Endothelial cell of umbilical vein (primary cell): ENCODE results near the gene LPP. TPM values are rescaled to one million over a fixed set of nuclear protein-coding genes. Genes with fewer than 3 reads are reported as not detected.

Source experiments
- BruUV-seq: library from RNA; stranded (reverse); fragments of 400-500 nt; replicated peaks from 2 replicates; lab custom pipeline; 2021; lab: Mats Ljungman, UMichigan
- CTCF ChIA-PET: fragments of 300-600, 350-600 bp; sonication (Branson Sonifier 250); formaldehyde crosslinking; loops from one replicate; lab custom pipeline; 2021; ENCODE audit warnings: antibody characterized with exemption, inconsistent platforms; lab: Charles Lee
- POLR2A ChIA-PET: fragments of 300-600, 350-600 bp; sonication (Branson Sonifier 250); formaldehyde crosslinking; loops from one replicate; lab custom pipeline; 2021; ENCODE audit warnings: antibody characterized with exemption, inconsistent platforms; lab: Charles Lee
- DNase-seq: peaks from one replicate; pipeline ENCODE4 v3.0.0-alpha.2; 2011; ENCODE audit warnings: low read depth, low spot score
- FAIRE-seq: peaks from 2 replicates; lab custom pipeline; 2011; peaks lifted over from hg19 to GRCh38; lab: Jason Lieb, UNC
- H2AFZ ChIP-seq: 2 replicates; pipeline ENCODE4 v1.6.0; 2012; ENCODE audit warnings: low read depth, low read length, control low read depth, inconsistent platforms
- H3K27ac ChIP-seq: 2 replicates; pipeline ENCODE4 v1.5.1; 2011; ENCODE audit warnings: low read depth, mild to moderate bottlenecking, control low read depth, low read length, moderate library complexity; ENCODE audit not compliant: insufficient read depth
- H3K27me3 ChIP-seq, 2 experiments: 2 replicates each; pipeline versions ENCODE4 v1.6.0 to v1.6.1; 2011; ENCODE audit warnings: low read length in 2 of 2, mixed read lengths in 1 of 2; ENCODE audit not compliant: control insufficient read depth in 2 of 2, insufficient read depth in 2 of 2
- H3K36me3 ChIP-seq, 2 experiments: 2 replicates in 1 of 2; 3 replicates in 1 of 2; pipeline ENCODE4 v1.5.1; 2011; ENCODE audit warnings: low read length in 2 of 2, mild to moderate bottlenecking in 1 of 2, moderate library complexity in 1 of 2; ENCODE audit not compliant: control insufficient read depth in 2 of 2, insufficient read depth in 2 of 2; ENCODE audit errors: extremely low read depth in 1 of 2
- H3K4me1 ChIP-seq: 3 replicates; pipeline ENCODE4 v1.5.1; 2011; ENCODE audit warnings: mild to moderate bottlenecking, low read length; ENCODE audit not compliant: control insufficient read depth, insufficient read depth; ENCODE audit errors: extremely low read depth
- H3K4me2 ChIP-seq: 2 replicates; pipeline ENCODE4 v1.6.1; 2011; ENCODE audit warnings: low read length, control low read depth, mixed read lengths; ENCODE audit not compliant: insufficient read depth
- H3K4me3 ChIP-seq, 3 experiments: fragments of 200-600 bp in 1 of 3; sonication (generic), shearing (Covaris generic) in 1 of 3; replicated peaks in 1 of 3; 2 replicates each; pipeline ENCODE4 v1.5.1; 2011 to 2016; ENCODE audit warnings: control low read depth in 3 of 3, low read length in 3 of 3, mild to moderate bottlenecking in 2 of 3, inconsistent platforms in 1 of 3, low read depth in 1 of 3, moderate library complexity in 1 of 3; ENCODE audit not compliant: insufficient read depth in 1 of 3
- H3K79me2 ChIP-seq: 2 replicates; pipeline ENCODE4 v1.6.0; 2012; ENCODE audit warnings: low read length, inconsistent platforms; ENCODE audit not compliant: control insufficient read depth, insufficient read depth
- H3K9ac ChIP-seq: replicated peaks from 2 replicates; pipeline ENCODE3; 2011; ENCODE audit warnings: low read length, control low read depth; ENCODE audit not compliant: insufficient read depth; ENCODE audit errors: extremely low read depth
- H3K9me1 ChIP-seq: replicated peaks from 3 replicates; pipeline ENCODE4 v1.6.0; 2011; ENCODE audit warnings: mild to moderate bottlenecking, low read length; ENCODE audit not compliant: control insufficient read depth, insufficient read depth; ENCODE audit errors: extremely low read depth
- H3K9me3 ChIP-seq: replicated peaks from 2 replicates; pipeline ENCODE4 v1.5.1; 2012; ENCODE audit warnings: low read length, inconsistent platforms; ENCODE audit not compliant: control insufficient read depth, insufficient read depth
- H4K20me1 ChIP-seq: replicated peaks from 2 replicates; pipeline ENCODE3; 2011; ENCODE audit warnings: mild to moderate bottlenecking, low read length; ENCODE audit not compliant: control insufficient read depth, insufficient read depth; ENCODE audit errors: extremely low read depth
- CTCF ChIP-seq, 2 donors: IDR thresholded peaks; 1 replicate in 1 of 2; 2 replicates in 1 of 2; pipeline ENCODE4 v1.5.1; 2011; ENCODE audit warnings: low read length in 2 of 2, mild to moderate bottlenecking in 2 of 2, moderate library complexity in 2 of 2, control low read depth in 1 of 2, inconsistent platforms in 1 of 2, low read depth in 1 of 2; ENCODE audit not compliant: insufficient read depth in 1 of 2; ENCODE audit errors: extremely low read depth in 1 of 2
- EZH2 ChIP-seq: IDR thresholded peaks from 2 replicates; pipeline ENCODE4 v1.6.1; 2012; ENCODE audit warnings: borderline replicate concordance, low read depth, mild to moderate bottlenecking, moderate library complexity, low read length, inconsistent platforms; ENCODE audit not compliant: severe bottlenecking
- FOS ChIP-seq: IDR thresholded peaks from 2 replicates; pipeline ENCODE4 v1.6.1; 2011; ENCODE audit warnings: mild to moderate bottlenecking, low read length, moderate library complexity, borderline replicate concordance; ENCODE audit not compliant: insufficient read depth
- MYC ChIP-seq: IDR thresholded peaks from one replicate; pipeline ENCODE4 v1.6.1; 2011; ENCODE audit warnings: mild to moderate bottlenecking, low read depth, low read length
- POLR2A ChIP-seq: IDR thresholded peaks from 2 replicates; pipeline ENCODE4 v1.6.1; 2012; ENCODE audit warnings: low read depth, mild to moderate bottlenecking, control low read depth, low read length
- POLR2AphosphoS5 ChIP-seq: IDR thresholded peaks from 2 replicates; pipeline ENCODE4 v1.6.1; 2012; ENCODE audit warnings: low read depth, mild to moderate bottlenecking, control low read depth, low read length, moderate library complexity; ENCODE audit not compliant: insufficient read depth
- dilution Hi-C: fragments of 300-500 bp; cut with MboI; formaldehyde crosslinking; loops from one replicate; pipeline ENCODE4 v1.15.0; 2019; ENCODE audit warnings: low sequenced_read_pairs; ENCODE audit not compliant: extremely low pct_ligation_motif_present
- intact Hi-C: fragments of 100-400 bp; cut with micrococcal nuclease; formaldehyde crosslinking; loops from one replicate; pipeline ENCODE4 v1.10.0; 2022
- polyA plus RNA-seq, 4 experiments: library from polyadenylated mRNA; depleted of rRNA in 3 of 4; stranded (reverse) in 3 of 4; unstranded in 1 of 4; fragments of >200 nt; gene quantifications; 2 replicates each; pipeline versions ENCODE4 v1.2.1 to v1.2.3, GENCODE V29; 2011 to 2012; ENCODE audit warnings: missing spikeins in 1 of 4
- total RNA-seq: library from RNA; stranded (reverse); gene quantifications from 2 replicates; pipeline ENCODE4 v1.2.3, GENCODE V29; 2021
- TF ChIP-seq, protein P1 (sequence below): IDR thresholded peaks from 2 replicates; pipeline ENCODE4 v1.6.1; 2011; ENCODE audit not compliant: insufficient read depth, insufficient read length

The LPP gene
- total and polyA plus RNA-seq, 2 donors (not counting 3 experiments of a cell fraction or from before 2014, with no cell fraction given), result 16.9 to 153 TPM

DNA sequence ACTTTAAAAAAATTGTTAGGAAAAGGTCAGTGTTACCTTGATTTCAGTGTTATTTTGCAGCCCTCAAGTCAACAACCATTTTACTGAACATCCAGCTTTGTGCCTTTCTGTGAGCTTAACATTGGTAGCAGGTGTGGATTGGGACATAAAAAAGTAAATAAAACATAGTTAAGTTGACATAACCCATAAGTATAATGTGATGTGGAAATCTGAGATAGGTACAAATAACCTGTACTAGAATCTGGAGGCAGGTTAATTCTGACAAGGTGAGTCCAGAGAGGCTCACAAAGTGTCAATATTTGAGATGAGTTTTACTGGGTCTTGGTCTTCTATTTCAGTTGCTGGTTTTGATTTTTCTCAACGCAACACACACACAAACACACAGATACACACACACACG lies 151.3 kb downstream of the LPP start:
- no peak overlapping the region for H2AFZ ChIP-seq
- CTCF ChIA-PET, result interaction anchor here (0.7 to 1.5 kb wide), 5 partner anchors 11 to 28 kb away, joined by 3 to 6 read pairs (median 4); no protein-coding TSS in a partner anchor

GRCh38 chr3:188306435-188307005 lies 152.6 kb downstream of the LPP start:
- Histone ChIP-seq H3K9ac (no peak overlapping the region), H3K4me3 (no peak overlapping the region), H3K4me2 (no peak overlapping the region), H3K79me2 (peaks cover 2% of the 10 kb centered on the region), H3K36me3 (no peaks in the 10 kb centered on the region), H3K9me1 (peaks cover 6% of the 10 kb centered on the region), H3K4me1 (no peaks in the 10 kb centered on the region), H3K27me3 (no peaks in the 10 kb centered on the region), H4K20me1 (no peaks in the 10 kb centered on the region), H2AFZ (no peak overlapping the region), H3K27ac (no peak overlapping the region), H3K9me3 (no peaks in the 10 kb centered on the region)
- dilution Hi-C loops, result no loop called here
- TF ChIP-seq POLR2A, result no peak
- no peak for TF ChIP-seq MYC
- TF ChIP-seq FOS, result no peak
- no peak for TF ChIP-seq CTCF (IDR thresholded peaks at IDR 0.05; ENCODE audit: extremely low read depth in 1 of 2, insufficient read depth in 1 of 2, low read depth in 1 of 2, low read length in 2 of 2)
- no peak for TF ChIP-seq EZH2
- TF ChIP-seq, protein P1, sequence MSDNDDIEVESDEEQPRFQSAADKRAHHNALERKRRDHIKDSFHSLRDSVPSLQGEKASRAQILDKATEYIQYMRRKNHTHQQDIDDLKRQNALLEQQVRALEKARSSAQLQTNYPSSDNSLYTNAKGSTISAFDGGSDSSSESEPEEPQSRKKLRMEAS, result no peak
- TF ChIP-seq POLR2AphosphoS5, result no peak
- CTCF ChIA-PET, result interaction anchor here (1.1 to 1.4 kb wide), 2 partner anchors 9 to 648 kb away, joined by 4 read pairs; no protein-coding TSS in a partner anchor
- intact Hi-C loops, result no loop called here
- FAIRE-seq, result no peak
- POLR2A ChIA-PET, result no interaction called here
- DNase-seq, result no peak
- no TSS peak for BruUV-seq

More for the DNA sequence above, 151.3 kb downstream of the LPP start:
- intact Hi-C loops (no loop called here), dilution Hi-C loops (no loop called here)
- Histone ChIP-seq H3K9me3 (no peaks in the 10 kb centered on the region), H3K36me3 (no peaks in the 10 kb centered on the region), H3K4me2 (no peak overlapping the region), H3K27me3 (no peaks in the 10 kb centered on the region), H3K9ac (no peak overlapping the region), H3K4me1 (no peaks in the 10 kb centered on the region), H3K79me2 (peaks cover 2% of the 10 kb centered on the region), H3K4me3 (no peak overlapping the region), H4K20me1 (no peaks in the 10 kb centered on the region), H3K27ac (no peak overlapping the region), H3K9me1 (peaks cover 6% of the 10 kb centered on the region)
- BruUV-seq, result no TSS peak
- FAIRE-seq, result no peak
- POLR2A ChIA-PET, result no interaction called here
- TF ChIP-seq POLR2A, result no peak
- no peak for TF ChIP-seq MYC
- TF ChIP-seq FOS, result no peak
- TF ChIP-seq, protein P1, result no peak
- DNase-seq, result no peak
